ENCODE data around the gene BAX. TPM values are rescaled to one million over a fixed set of nuclear protein-coding genes. Genes with fewer than 3 reads are reported as not detected.

The BAX gene
- total and polyA plus RNA-seq, 2 of the 13 experiments (the other 11 are each of a cell fraction or from before 2014, with no cell fraction given): 139 to 176 TPM

DNA sequence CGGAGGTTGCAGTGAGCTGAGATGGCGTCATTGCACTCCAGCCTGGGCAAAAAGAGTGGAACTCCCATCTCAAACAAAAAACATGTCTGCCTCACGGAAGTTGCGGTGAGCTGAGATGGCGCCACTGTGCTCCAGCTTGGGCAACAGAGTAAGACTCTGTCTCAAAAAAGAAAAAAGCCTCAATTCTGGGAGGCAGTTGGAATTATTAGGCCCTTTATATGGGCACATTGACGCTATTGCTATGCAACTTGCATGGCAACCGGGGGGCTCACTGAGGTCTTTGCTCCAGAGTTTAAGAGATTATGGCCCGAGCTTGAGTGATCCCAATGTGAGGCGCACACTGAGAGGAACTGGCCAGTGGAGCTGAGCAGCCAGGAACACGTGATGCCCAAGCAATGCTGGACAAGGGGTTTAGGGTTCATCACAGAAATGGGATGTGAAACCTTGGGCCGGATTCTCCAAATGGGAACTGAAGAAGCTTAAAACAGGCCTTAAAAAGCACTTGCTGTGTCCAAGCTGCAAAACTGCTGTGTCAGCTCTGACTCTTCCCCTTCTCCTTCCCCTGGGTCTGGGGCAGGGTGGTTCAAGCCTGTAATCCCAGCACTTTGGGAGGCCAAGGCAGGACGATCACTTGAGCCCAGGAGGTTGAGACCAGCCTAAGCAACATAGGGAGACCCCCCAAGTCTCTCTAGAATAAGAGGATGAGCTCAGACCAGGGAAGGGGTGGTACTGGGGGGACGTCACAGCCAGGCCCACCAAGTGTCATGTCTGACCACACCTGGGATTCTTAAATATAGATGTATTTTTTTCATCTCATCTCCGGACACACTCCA lies 12.9 kb downstream of the BAX start (continued):
- peak; percentile 45; the same call in 1 of the 2 replicates for TF ChIP-seq ZNF142 (CRISPR knock-in tag; IDR thresholded peaks at IDR 0.05)
- no peak for TF ChIP-seq ZNF367 (CRISPR knock-in tag; IDR thresholded peaks at IDR 0.05; ENCODE audit: borderline replicate concordance)
- TF ChIP-seq, protein P1, sequence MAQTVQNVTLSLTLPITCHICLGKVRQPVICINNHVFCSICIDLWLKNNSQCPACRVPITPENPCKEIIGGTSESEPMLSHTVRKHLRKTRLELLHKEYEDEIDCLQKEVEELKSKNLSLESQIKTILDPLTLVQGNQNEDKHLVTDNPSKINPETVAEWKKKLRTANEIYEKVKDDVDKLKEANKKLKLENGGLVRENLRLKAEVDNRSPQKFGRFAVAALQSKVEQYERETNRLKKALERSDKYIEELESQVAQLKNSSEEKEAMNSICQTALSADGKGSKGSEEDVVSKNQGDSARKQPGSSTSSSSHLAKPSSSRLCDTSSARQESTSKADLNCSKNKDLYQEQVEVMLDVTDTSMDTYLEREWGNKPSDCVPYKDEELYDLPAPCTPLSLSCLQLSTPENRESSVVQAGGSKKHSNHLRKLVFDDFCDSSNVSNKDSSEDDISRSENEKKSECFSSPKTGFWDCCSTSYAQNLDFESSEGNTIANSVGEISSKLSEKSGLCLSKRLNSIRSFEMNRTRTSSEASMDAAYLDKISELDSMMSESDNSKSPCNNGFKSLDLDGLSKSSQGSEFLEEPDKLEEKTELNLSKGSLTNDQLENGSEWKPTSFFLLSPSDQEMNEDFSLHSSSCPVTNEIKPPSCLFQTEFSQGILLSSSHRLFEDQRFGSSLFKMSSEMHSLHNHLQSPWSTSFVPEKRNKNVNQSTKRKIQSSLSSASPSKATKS (CRISPR knock-in tag; IDR thresholded peaks at IDR 0.05): no peak; the same call in 1 of the 2 replicates
- no peak for TF ChIP-seq NONO (IDR thresholded peaks at IDR 0.05)
- peak; percentile 92 for TF ChIP-seq NONO (CRISPR knock-in tag; conservative IDR thresholded peaks at IDR 0.05)
- TF ChIP-seq ZNF33A (CRISPR knock-in tag; IDR thresholded peaks at IDR 0.05; ENCODE audit: borderline replicate concordance): no peak
- TF ChIP-seq NFYB (CRISPR knock-in tag; IDR thresholded peaks at IDR 0.05): no peak; the same call in 1 of the 2 replicates
- TF ChIP-seq ZNF674 (CRISPR knock-in tag; IDR thresholded peaks at IDR 0.05; ENCODE audit: low read depth): no peak; the same call in 1 of the 2 replicates
- TF ChIP-seq ZNF292 (CRISPR knock-in tag; IDR thresholded peaks at IDR 0.05; ENCODE audit: borderline replicate concordance, low read depth): no peak
- no peak for TF ChIP-seq ZUFSP (CRISPR knock-in tag; IDR thresholded peaks at IDR 0.05; ENCODE audit: borderline replicate concordance)
- TF ChIP-seq REPIN1 (CRISPR knock-in tag; IDR thresholded peaks at IDR 0.05; ENCODE audit: borderline replicate concordance, low read depth): no peak
- TF ChIP-seq CHD4 (IDR thresholded peaks at IDR 0.05; ENCODE audit: borderline replicate concordance, low read length): 0 out of 2 replicates have a peak, but pooled peaks have one; percentile 47
- no peak for TF ChIP-seq ZNF276 (CRISPR knock-in tag; IDR thresholded peaks at IDR 0.05; ENCODE audit: low read depth)
- TF ChIP-seq, protein P2, sequence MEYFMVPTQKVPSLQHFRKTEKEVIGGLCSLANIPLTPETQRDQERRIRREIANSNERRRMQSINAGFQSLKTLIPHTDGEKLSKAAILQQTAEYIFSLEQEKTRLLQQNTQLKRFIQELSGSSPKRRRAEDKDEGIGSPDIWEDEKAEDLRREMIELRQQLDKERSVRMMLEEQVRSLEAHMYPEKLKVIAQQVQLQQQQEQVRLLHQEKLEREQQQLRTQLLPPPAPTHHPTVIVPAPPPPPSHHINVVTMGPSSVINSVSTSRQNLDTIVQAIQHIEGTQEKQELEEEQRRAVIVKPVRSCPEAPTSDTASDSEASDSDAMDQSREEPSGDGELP (IDR thresholded peaks at IDR 0.05; ENCODE audit: borderline replicate concordance, low read depth): no peak
